ENCODE measurements around the gene ACTR3C. TPM values are rescaled to one million over a fixed set of nuclear protein-coding genes. Genes with fewer than 3 reads are reported as not detected.

The ACTR3C gene
- total and polyA plus RNA-seq, 2 donors from 2014 or later, result 15.8 to 31.6 TPM

DNA sequence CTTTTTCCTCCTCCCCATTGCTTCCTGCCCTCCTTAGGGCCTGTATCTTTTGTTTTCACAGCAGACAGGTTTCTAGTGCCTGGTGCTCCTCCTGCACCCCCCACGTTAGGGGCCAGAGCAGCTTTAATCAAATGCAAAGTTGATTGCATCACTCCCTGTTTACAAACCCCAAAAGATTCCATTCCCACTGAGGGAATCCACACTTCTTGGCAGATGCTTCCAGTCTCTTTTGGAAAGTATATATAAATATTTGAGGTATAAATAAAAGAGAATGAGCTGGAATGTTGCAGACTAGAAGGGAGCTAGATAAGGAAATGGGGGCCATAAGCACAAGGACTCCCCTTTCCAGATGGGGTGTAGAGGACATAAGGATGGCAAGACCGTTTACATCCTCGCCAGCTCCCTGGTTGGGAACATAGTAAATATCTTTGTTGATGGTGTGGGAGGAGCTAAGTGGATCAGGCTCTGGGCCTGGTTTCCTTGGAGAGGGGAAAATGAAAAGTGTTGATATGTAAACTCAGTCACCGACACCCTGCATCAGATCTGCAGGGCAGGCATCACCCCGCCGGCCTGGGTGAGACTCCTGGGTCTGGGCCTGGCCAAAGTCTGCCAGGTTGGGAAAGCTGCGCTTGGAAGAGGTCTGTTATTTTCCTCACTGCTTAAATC is 11.9 kb upstream of the ACTR3C start:
- H3K4me3 ChIP-seq (ENCODE audit: low read length in 3 of 3), result no peak overlapping the region
- TF ChIP-seq, protein P1, sequence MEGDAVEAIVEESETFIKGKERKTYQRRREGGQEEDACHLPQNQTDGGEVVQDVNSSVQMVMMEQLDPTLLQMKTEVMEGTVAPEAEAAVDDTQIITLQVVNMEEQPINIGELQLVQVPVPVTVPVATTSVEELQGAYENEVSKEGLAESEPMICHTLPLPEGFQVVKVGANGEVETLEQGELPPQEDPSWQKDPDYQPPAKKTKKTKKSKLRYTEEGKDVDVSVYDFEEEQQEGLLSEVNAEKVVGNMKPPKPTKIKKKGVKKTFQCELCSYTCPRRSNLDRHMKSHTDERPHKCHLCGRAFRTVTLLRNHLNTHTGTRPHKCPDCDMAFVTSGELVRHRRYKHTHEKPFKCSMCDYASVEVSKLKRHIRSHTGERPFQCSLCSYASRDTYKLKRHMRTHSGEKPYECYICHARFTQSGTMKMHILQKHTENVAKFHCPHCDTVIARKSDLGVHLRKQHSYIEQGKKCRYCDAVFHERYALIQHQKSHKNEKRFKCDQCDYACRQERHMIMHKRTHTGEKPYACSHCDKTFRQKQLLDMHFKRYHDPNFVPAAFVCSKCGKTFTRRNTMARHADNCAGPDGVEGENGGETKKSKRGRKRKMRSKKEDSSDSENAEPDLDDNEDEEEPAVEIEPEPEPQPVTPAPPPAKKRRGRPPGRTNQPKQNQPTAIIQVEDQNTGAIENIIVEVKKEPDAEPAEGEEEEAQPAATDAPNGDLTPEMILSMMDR (IDR thresholded peaks at IDR 0.05; ENCODE audit: borderline replicate concordance, extremely low read depth, insufficient read depth), result no peak
- H3K27me3 ChIP-seq (ENCODE audit: control insufficient read depth, insufficient read depth, low read length), result no peaks in the 10 kb centered on the region
- no peak overlapping the region for H3K27ac ChIP-seq (ENCODE audit: low read depth in 2 of 2, low read length in 2 of 2)
- no peak overlapping the region for H3K9ac ChIP-seq (ENCODE audit: low read length in 3 of 3)
- no peaks in the 10 kb centered on the region for H3K9me3 ChIP-seq (ENCODE audit: control insufficient read depth in 2 of 3, insufficient read depth in 1 of 3, low read length in 3 of 3)
- FAIRE-seq (no peak), DNase-seq (peak in 1 of 5 donors; percentile 33)
- peaks cover 0 to 26% (median 4%) of the 10 kb centered on the region in 3 donors for H3K4me1 ChIP-seq (ENCODE audit: control insufficient read depth in 2 of 3, insufficient read depth in 2 of 3, low read depth in 1 of 3, low read length in 3 of 3)
- intact Hi-C loops (cut with DNase I), result no loop called here
- H3K36me3 ChIP-seq (ENCODE audit: control insufficient read depth in 2 of 3, insufficient read depth in 3 of 3, low read length in 3 of 3), result peaks cover 0 to 2% (median 0%) of the 10 kb centered on the region in 3 donors

DNA sequence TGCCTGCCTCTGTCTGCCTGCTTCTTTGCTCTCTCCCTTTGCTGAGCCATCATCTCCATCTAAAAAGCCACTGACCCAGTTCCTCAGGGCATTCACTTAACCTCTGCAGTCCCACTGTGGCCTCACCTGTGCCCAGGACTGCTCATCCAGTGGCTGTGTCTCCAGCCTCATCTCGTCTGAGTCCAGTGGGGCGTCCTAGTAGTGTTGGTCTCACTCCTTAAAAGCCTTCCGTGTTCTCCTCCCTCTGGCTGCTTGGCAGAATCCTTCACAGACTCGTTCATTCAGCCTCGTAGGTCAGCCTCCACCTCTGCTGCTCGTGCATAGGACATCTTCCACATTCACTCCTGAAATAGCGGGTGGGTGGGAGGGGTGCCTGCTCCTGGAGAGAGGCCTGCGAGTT is 10.8 kb upstream of the ACTR3C start:
- peaks cover 0 to 14% (median 4%) of the 10 kb centered on the region in 3 donors for H3K4me1 ChIP-seq (ENCODE audit: control insufficient read depth in 2 of 3, insufficient read depth in 2 of 3, low read depth in 1 of 3, low read length in 3 of 3)
- no peaks in the 10 kb centered on the region for H3K9me3 ChIP-seq (ENCODE audit: control insufficient read depth in 2 of 3, insufficient read depth in 1 of 3, low read length in 3 of 3)
- peak in 1 of 5 donors; percentile 24 for DNase-seq
- no peak overlapping the region for H3K4me3 ChIP-seq (ENCODE audit: low read length in 3 of 3)
- no peak for FAIRE-seq
- peaks cover 0 to 2% (median 0%) of the 10 kb centered on the region in 3 donors for H3K36me3 ChIP-seq (ENCODE audit: control insufficient read depth in 2 of 3, insufficient read depth in 3 of 3, low read length in 3 of 3)
- H3K9ac ChIP-seq (ENCODE audit: low read length in 3 of 3), result no peak overlapping the region
- TF ChIP-seq, protein P1 (IDR thresholded peaks at IDR 0.05; ENCODE audit: borderline replicate concordance, extremely low read depth, insufficient read depth), result no peak
- no peak overlapping the region for H3K27ac ChIP-seq (ENCODE audit: low read depth in 2 of 2, low read length in 2 of 2)
- no peaks in the 10 kb centered on the region for H3K27me3 ChIP-seq (ENCODE audit: control insufficient read depth, insufficient read depth, low read length)
- intact Hi-C loops (cut with DNase I), result no loop called here

DNA sequence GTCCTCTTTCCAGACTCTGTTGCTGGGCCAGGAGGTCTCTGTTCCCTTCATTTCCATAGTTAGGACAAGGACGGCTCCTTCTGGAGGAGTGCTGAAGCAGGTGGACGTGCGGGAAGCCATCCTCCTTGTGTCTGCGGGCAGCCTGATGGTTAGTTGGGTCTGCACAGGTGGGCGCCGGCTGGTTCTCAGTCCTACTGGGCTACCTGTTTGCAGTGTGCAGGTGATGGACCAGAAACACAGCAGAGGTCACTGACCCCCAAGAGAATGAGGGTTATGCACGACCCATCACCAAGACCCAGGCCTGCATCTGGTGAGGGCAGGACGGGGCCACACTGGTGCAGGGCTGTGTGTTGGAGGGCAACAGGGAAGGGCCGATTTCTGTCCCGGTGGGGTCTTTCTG is 10.3 kb upstream of the ACTR3C start:
- H3K27me3 ChIP-seq (ENCODE audit: control insufficient read depth, insufficient read depth, low read length), result no peaks in the 10 kb centered on the region
- no peaks in the 10 kb centered on the region for H3K9me3 ChIP-seq (ENCODE audit: control insufficient read depth in 2 of 3, insufficient read depth in 1 of 3, low read length in 3 of 3)
- no peak overlapping the region for H3K9ac ChIP-seq (ENCODE audit: low read length in 3 of 3)
- no peak overlapping the region for H3K27ac ChIP-seq (ENCODE audit: low read depth in 2 of 2, low read length in 2 of 2)
- TF ChIP-seq, protein P1 (IDR thresholded peaks at IDR 0.05; ENCODE audit: borderline replicate concordance, extremely low read depth, insufficient read depth), result no peak
- FAIRE-seq, result no peak
- intact Hi-C loops (cut with DNase I), result no loop called here
- peak in 1 of 5 donors; percentile 22 for DNase-seq
- H3K36me3 ChIP-seq (ENCODE audit: control insufficient read depth in 2 of 3, insufficient read depth in 3 of 3, low read length in 3 of 3), result peaks cover 0 to 2% (median under 1%) of the 10 kb centered on the region in 3 donors
- no peak overlapping the region for H3K4me3 ChIP-seq (ENCODE audit: low read length in 3 of 3)
- H3K4me1 ChIP-seq (ENCODE audit: control insufficient read depth in 2 of 3, insufficient read depth in 2 of 3, low read depth in 1 of 3, low read length in 3 of 3), result peaks cover 0 to 10% (median 0%) of the 10 kb centered on the region in 3 donors
